HepG2 (cell line): Measurements from ENCODE around the gene SLC9A5. TPM values are rescaled to one million over a fixed set of nuclear protein-coding genes. Genes with fewer than 3 reads are reported as not detected.

Experiments used
- ATF7 ChIP-seq, 2 experiments: fragments of 450-650 bp in 1 of 2; sonication (generic) in 1 of 2; formaldehyde crosslinking in 1 of 2; IDR thresholded peaks; 2 replicates each; pipeline versions ENCODE4 v1.4.0 to v1.6.1; 2016 to 2020; ENCODE audit warnings: antibody characterized with exemption in 1 of 2, mild to moderate bottlenecking in 1 of 2, missing genetic modification reagents in 1 of 2
- ATM ChIP-seq: fragments of 450-650 bp; IDR thresholded peaks from 2 replicates; pipeline ENCODE4 v1.7.1; 2017; ENCODE audit warnings: mild to moderate bottlenecking, borderline replicate concordance
- BCLAF1 ChIP-seq: fragments of 450-650 bp; IDR thresholded peaks from 2 replicates; pipeline ENCODE4 v1.6.1; 2017; ENCODE audit warnings: mild to moderate bottlenecking
- CBX5 ChIP-seq: sonication (generic); formaldehyde crosslinking; IDR thresholded peaks from 2 replicates; pipeline ENCODE4 v1.4.0; 2020; ENCODE audit warnings: missing genetic modification reagents, borderline replicate concordance
- FOXM1 ChIP-seq: sonication (generic); formaldehyde crosslinking; IDR thresholded peaks from 2 replicates; pipeline ENCODE4 v1.5.0; 2020; ENCODE audit warnings: missing genetic modification reagents
- GTF3A ChIP-seq: sonication (generic); formaldehyde crosslinking; conservative IDR thresholded peaks from 2 replicates; pipeline ENCODE4 v1.4.0; 2020; ENCODE audit warnings: mild to moderate bottlenecking, missing genetic modification reagents
- KAT7 ChIP-seq: IDR thresholded peaks from 2 replicates; pipeline ENCODE4 v1.6.1; 2018; ENCODE audit warnings: borderline replicate concordance, missing compliant biosample characterization
- NR0B2 ChIP-seq: sonication (generic); formaldehyde crosslinking; IDR thresholded peaks from 2 replicates; pipeline ENCODE4 v1.4.0; 2020; ENCODE audit warnings: mild to moderate bottlenecking, missing genetic modification reagents
- PLSCR1 ChIP-seq: sonication (generic); formaldehyde crosslinking; IDR thresholded peaks from 2 replicates; pipeline ENCODE4 v1.5.0; 2020; ENCODE audit warnings: missing genetic modification reagents, mild to moderate bottlenecking, borderline replicate concordance
- REXO4 ChIP-seq: sonication (generic); formaldehyde crosslinking; IDR thresholded peaks from 2 replicates; pipeline ENCODE4 v1.8.0; 2022; ENCODE audit warnings: missing genetic modification reagents, mild to moderate bottlenecking, borderline replicate concordance
- SP4 ChIP-seq: sonication (generic); formaldehyde crosslinking; IDR thresholded peaks from 2 replicates; pipeline ENCODE4 v1.8.1; 2023; ENCODE audit warnings: mild to moderate bottlenecking, missing genetic modification reagents
- SP5 ChIP-seq: IDR thresholded peaks from 2 replicates; pipeline ENCODE4 v1.6.1; 2016; ENCODE audit warnings: low read depth, borderline replicate concordance
- SRSF4 ChIP-seq: fragments of 200-400 bp; formaldehyde crosslinking; IDR thresholded peaks from one replicate; pipeline ENCODE4 v1.6.1; 2018; ENCODE audit warnings: mild to moderate bottlenecking, low read depth, low read length, moderate library complexity; ENCODE audit not compliant: poor library complexity, severe bottlenecking
- TCF12 ChIP-seq, 2 experiments: fragments of 450-650 bp in 1 of 2; sonication (generic) in 1 of 2; formaldehyde crosslinking in 1 of 2; IDR thresholded peaks; 2 replicates each; pipeline versions ENCODE4 v1.6.1 to v1.8.0; 2017 to 2022; ENCODE audit warnings: antibody characterized with exemption in 1 of 2, mild to moderate bottlenecking in 1 of 2, missing genetic modification reagents in 1 of 2, moderate library complexity in 1 of 2
- TEAD2 ChIP-seq: sonication (generic); formaldehyde crosslinking; IDR thresholded peaks from 2 replicates; pipeline ENCODE4 v1.9.0; 2021; ENCODE audit warnings: missing genetic modification reagents
- TGIF2 ChIP-seq: IDR thresholded peaks from 2 replicates; pipeline ENCODE4 v1.6.1; 2016; ENCODE audit warnings: control low read depth, missing compliant biosample characterization
- ZBTB42 ChIP-seq: sonication (generic); formaldehyde crosslinking; IDR thresholded peaks from 2 replicates; pipeline ENCODE4 v1.5.0; 2020; ENCODE audit warnings: mild to moderate bottlenecking, missing genetic modification reagents
- ZC3H4 ChIP-seq: sonication (generic); formaldehyde crosslinking; IDR thresholded peaks from 2 replicates; pipeline ENCODE4 v1.4.0; 2020; ENCODE audit warnings: missing genetic modification reagents, borderline replicate concordance
- ZFY ChIP-seq: sonication (generic); formaldehyde crosslinking; IDR thresholded peaks from 2 replicates; pipeline ENCODE4 v1.4.0; 2020; ENCODE audit warnings: missing genetic modification reagents
- ZKSCAN5 ChIP-seq: sonication (generic); formaldehyde crosslinking; IDR thresholded peaks from 2 replicates; pipeline ENCODE4 v1.5.1; 2020; ENCODE audit warnings: mild to moderate bottlenecking, missing genetic modification reagents
- ZNF501 ChIP-seq: sonication (generic); formaldehyde crosslinking; IDR thresholded peaks from 2 replicates; pipeline ENCODE4 v1.5.1; 2020; ENCODE audit warnings: mild to moderate bottlenecking, moderate library complexity, missing genetic modification reagents
- ZNF589 ChIP-seq: sonication (generic); formaldehyde crosslinking; conservative IDR thresholded peaks from 2 replicates; pipeline ENCODE4 v1.8.0; 2022; ENCODE audit warnings: mild to moderate bottlenecking, moderate library complexity, missing genetic modification reagents
- ZNF597 ChIP-seq: sonication (generic); formaldehyde crosslinking; IDR thresholded peaks from 2 replicates; pipeline ENCODE4 v1.5.0; 2020; ENCODE audit warnings: missing genetic modification reagents
- ZNF605 ChIP-seq: sonication (generic); formaldehyde crosslinking; IDR thresholded peaks from 2 replicates; pipeline ENCODE4 v1.8.0; 2022; ENCODE audit warnings: mild to moderate bottlenecking, missing genetic modification reagents
- ZNF883 ChIP-seq: sonication (generic); formaldehyde crosslinking; IDR thresholded peaks from 2 replicates; pipeline ENCODE4 v1.5.1; 2020; ENCODE audit warnings: mild to moderate bottlenecking, missing genetic modification reagents; ENCODE audit errors: not compliant biosample characterization
- polyA plus RNA-seq, 8 experiments: library from polyadenylated mRNA; depleted of rRNA in 3 of 8; stranded (reverse) in 7 of 8; unstranded in 1 of 8; fragments of >200 nt; fragmentation: Illumina TruSeq in 4 of 8; extraction: Trizol in 4 of 8; gene quantifications; 2 replicates each; pipeline versions ENCODE4 v1.2.1 to v1.2.3, GENCODE V29; 2011 to 2016; ENCODE audit warnings: low read depth in 4 of 8, missing spikeins in 1 of 8, mixed read lengths in 1 of 8; ENCODE audit not compliant: insufficient read depth in 1 of 8
- total RNA-seq, 5 experiments: library from RNA; depleted of rRNA; stranded (reverse); fragments of >200 nt; fragmentation: Illumina TruSeq; extraction: Trizol; gene quantifications; 2 replicates each; pipeline ENCODE4 v1.2.3, GENCODE V29; 2016; ENCODE audit warnings: low read depth in 1 of 5

The SLC9A5 gene
- total and polyA plus RNA-seq, 2 of the 13 experiments (the other 11 are each of a cell fraction or from before 2014, with no cell fraction given), result 0.58 to 1.4 TPM

GRCh38 chr16:67226804-67227566, 21.8 kb upstream of the SLC9A5 start, which contains the start of gene TMEM208 (continued):
- no peak for TF ChIP-seq ZNF597 (CRISPR knock-in tag)
- TF ChIP-seq ZKSCAN5 (CRISPR knock-in tag), result peak; percentile 88
- TF ChIP-seq TEAD2 (CRISPR knock-in tag), result no peak; the same call in 1 of the 2 replicates
- 0 out of 2 replicates have a peak, but pooled peaks have one; percentile 55 for TF ChIP-seq ZBTB42 (CRISPR knock-in tag)
- TF ChIP-seq ZNF589 (CRISPR knock-in tag), result no peak; the same call in 1 of the 2 replicates
- TF ChIP-seq FOXM1, result no peak
- TF ChIP-seq ZNF605 (CRISPR knock-in tag), result peak; percentile 96
- TF ChIP-seq PLSCR1 (CRISPR knock-in tag), result no peak
- TF ChIP-seq NR0B2 (CRISPR knock-in tag), result peak; percentile 91
- TF ChIP-seq SRSF4, result no peak
- TF ChIP-seq BCLAF1, result no peak
- no peak for TF ChIP-seq REXO4 (CRISPR knock-in tag)
- no peak for TF ChIP-seq ZC3H4 (CRISPR knock-in tag)
- peak; percentile 95 for TF ChIP-seq SP5 (CRISPR knock-in tag)
- TF ChIP-seq ATF7 (IDR thresholded peaks at IDR 0.05), result no peak
- TF ChIP-seq ATF7 (CRISPR knock-in tag; IDR thresholded peaks at IDR 0.05), result no peak
- TF ChIP-seq ZFY (CRISPR knock-in tag), result peak; percentile 94
- TF ChIP-seq GTF3A (CRISPR knock-in tag), result no peak
- peak; percentile 85; the same call in 1 of the 2 replicates for TF ChIP-seq TGIF2 (CRISPR knock-in tag)
- TF ChIP-seq ZNF883, result peak; percentile 58
- TF ChIP-seq ZNF501 (CRISPR knock-in tag), result peak; percentile 99
- TF ChIP-seq ATM, result no peak; the same call in 1 of the 2 replicates
- peak; percentile 85; the same call in 1 of the 2 replicates for TF ChIP-seq CBX5 (CRISPR knock-in tag)
- TF ChIP-seq SP4, result peak; percentile 100
- peak; percentile 79; the same call in 1 of the 2 replicates for TF ChIP-seq KAT7
- no peak for TF ChIP-seq TCF12 (IDR thresholded peaks at IDR 0.05)
- TF ChIP-seq TCF12 (CRISPR knock-in tag; IDR thresholded peaks at IDR 0.05), result no peak
